Hepatocyte (in vitro differentiated cells): Measurements from ENCODE around the gene ITGB3.
"Not testable (repeated sequence)": the region's sequence is repeated elsewhere in the genome, so short reads cannot be mapped to it uniquely, and the experiment has no call there.

Experiments
- EZH2 ChIP-seq: fragments of 200-600 bp; sonication (generic); IDR thresholded peaks from 2 replicates; pipeline ENCODE4 v1.6.1; 2016; ENCODE audit warnings: antibody characterized with exemption, mild to moderate bottlenecking, borderline replicate concordance
- EZH2phosphoT487 ChIP-seq: fragments of 200-600 bp; sonication (generic); IDR thresholded peaks from one replicate; pipeline ENCODE4 v1.6.1; 2018; ENCODE audit warnings: antibody characterized with exemption, mild to moderate bottlenecking, low read depth, moderate library complexity; ENCODE audit not compliant: unreplicated experiment, severe bottlenecking
- TF ChIP-seq, protein P1 (sequence below): fragments of 200-600 bp; sonication (generic); IDR thresholded peaks from 2 replicates; pipeline ENCODE4 v1.5.1; 2016; ENCODE audit warnings: antibody characterized with exemption, mild to moderate bottlenecking; ENCODE audit not compliant: poor library complexity

DNA sequence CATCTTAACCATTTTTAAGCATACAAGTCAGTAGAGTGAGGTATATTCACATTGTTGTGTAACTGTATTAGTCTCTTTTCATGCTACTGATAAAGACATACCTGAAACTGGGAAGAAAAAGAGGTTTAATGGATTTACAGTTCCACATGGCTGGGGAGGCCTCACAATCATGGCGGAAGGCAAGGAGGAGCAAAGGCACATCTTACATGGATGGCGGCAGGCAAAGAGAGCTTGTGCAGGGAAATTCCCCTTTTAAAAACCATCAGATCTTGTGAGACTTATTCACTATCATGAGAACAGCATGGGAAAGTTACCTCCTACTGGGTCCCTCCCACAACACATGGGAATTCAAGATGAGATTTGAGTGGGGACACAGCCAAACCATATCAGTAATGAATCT, 29.6 kb upstream of the ITGB3 start:
- TF ChIP-seq, protein P1, sequence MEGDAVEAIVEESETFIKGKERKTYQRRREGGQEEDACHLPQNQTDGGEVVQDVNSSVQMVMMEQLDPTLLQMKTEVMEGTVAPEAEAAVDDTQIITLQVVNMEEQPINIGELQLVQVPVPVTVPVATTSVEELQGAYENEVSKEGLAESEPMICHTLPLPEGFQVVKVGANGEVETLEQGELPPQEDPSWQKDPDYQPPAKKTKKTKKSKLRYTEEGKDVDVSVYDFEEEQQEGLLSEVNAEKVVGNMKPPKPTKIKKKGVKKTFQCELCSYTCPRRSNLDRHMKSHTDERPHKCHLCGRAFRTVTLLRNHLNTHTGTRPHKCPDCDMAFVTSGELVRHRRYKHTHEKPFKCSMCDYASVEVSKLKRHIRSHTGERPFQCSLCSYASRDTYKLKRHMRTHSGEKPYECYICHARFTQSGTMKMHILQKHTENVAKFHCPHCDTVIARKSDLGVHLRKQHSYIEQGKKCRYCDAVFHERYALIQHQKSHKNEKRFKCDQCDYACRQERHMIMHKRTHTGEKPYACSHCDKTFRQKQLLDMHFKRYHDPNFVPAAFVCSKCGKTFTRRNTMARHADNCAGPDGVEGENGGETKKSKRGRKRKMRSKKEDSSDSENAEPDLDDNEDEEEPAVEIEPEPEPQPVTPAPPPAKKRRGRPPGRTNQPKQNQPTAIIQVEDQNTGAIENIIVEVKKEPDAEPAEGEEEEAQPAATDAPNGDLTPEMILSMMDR, result not testable (repeated sequence)
- TF ChIP-seq EZH2, EZH2phosphoT487: not testable (repeated sequence)
